ENCODE measurements around the gene ACOX2. TPM values are rescaled to one million over a fixed set of nuclear protein-coding genes. Genes with fewer than 3 reads are reported as not detected.

The ACOX2 gene
- total and polyA plus RNA-seq, 10 of the 15 experiments (the other 5 are each of a cell fraction or from before 2014, with no cell fraction given), result 0.72 TPM; not detected in 9

DNA sequence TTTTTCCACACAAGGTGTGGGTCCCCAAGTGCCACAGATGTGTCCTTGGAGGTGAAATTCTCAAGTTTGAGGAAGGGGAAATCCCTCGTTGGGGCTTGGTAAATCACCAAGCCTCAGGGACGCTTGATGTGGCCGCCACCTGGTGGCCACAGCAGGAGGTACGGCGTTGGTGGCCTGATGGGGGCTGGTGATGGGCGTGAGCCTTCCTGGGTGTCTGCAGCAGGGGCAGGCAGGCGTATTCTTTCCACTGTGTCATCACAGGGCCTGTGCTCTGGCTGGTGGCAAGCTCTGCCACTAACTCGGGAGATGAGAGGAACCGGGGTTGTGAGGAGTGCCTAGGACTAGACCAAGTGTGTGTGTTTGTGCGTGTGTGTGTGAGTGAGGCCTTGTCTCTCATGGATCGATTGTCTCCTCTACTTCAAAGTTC lies 4.2 kb downstream of the ACOX2 start:
- CTCF ChIA-PET, result interaction anchor here (0.6 to 4.5 kb wide), 13 partner anchors 9 to 356 kb away, joined by 3 to 34 read pairs (median 4); partner anchors contain the start of genes HTD2, KCTD6 and RPP14
- Histone ChIP-seq H2AFZ (ENCODE audit: control insufficient read depth, low read depth, low read length) (no peak overlapping the region), H3K27ac (ENCODE audit: control insufficient read depth, insufficient read depth) (no peak overlapping the region), H3K9ac (ENCODE audit: control insufficient read depth, insufficient read depth, low read length) (no peak overlapping the region), H3K27me3 (replicated peaks in 1 of 2; ENCODE audit: control insufficient read depth in 2 of 2, insufficient read depth in 2 of 2, low read length in 1 of 2) (no peaks in the 10 kb centered on the region; a peak in 1 of 4 replicates), H3K4me1 (ENCODE audit: control insufficient read depth, insufficient read depth, low read length) (no peaks in the 10 kb centered on the region), H3K36me3 (ENCODE audit: control insufficient read depth in 2 of 2, insufficient read depth in 2 of 2, low read length in 1 of 2) (no peaks in the 10 kb centered on the region), H4K20me1 (ENCODE audit: control insufficient read depth, insufficient read depth) (no peaks in the 10 kb centered on the region), H3K9me3 (replicated peaks; ENCODE audit: control insufficient read depth, insufficient read depth, low read length) (no peaks in the 10 kb centered on the region), H3K79me2 (ENCODE audit: control insufficient read depth, insufficient read depth, low read length) (no peaks in the 10 kb centered on the region), H3K4me2 (ENCODE audit: control insufficient read depth, insufficient read depth) (no peak overlapping the region), H3K4me3 (no peak overlapping the region)
- SMC1A ChIA-PET (ENCODE audit: uncharacterized antibody, unreplicated experiment), result interaction anchor here (1.0 to 4.0 kb wide), 4 partner anchors 10 to 226 kb away, joined by 3 to 20 read pairs (median 4); partner anchors contain the start of genes HTD2, KCTD6 and RPP14
- DNase-seq (ENCODE audit: low read depth, low spot score) (peak; percentile 11), ATAC-seq (peak; percentile 99), FAIRE-seq (peak; percentile 72)
- in situ Hi-C loops (cut with MboI), result loop anchor here (5.0 to 10.0 kb wide), 2 partner anchors 208 to 351 kb away; no protein-coding TSS in a partner anchor
- WGBS (ENCODE audit: insufficient coverage, insufficient replicate concordance, low lambda C conversion rate, missing lambda C conversion rate), result 18% methylated on average over 11 of the region's 11 CpGs
- RAD21 ChIA-PET (ENCODE audit: unreplicated experiment), result interaction anchor here (1.5 to 1.7 kb wide), 2 partner anchors 40 to 226 kb away, joined by 7 read pairs; partner anchors contain the start of genes HTD2 and RPP14
- intact Hi-C loops (cut with micrococcal nuclease; ENCODE audit: unreplicated experiment), result loop anchor here (1.0 to 5.0 kb wide), 6 partner anchors 41 to 346 kb away; partner anchors contain the start of genes KCTD6 and PDHB
- BruUV-seq (replicated peaks), result no TSS peak
- POLR2A ChIA-PET, result no interaction called here
- peak; percentile 22; the same call in 1 of the 2 replicates for TF ChIP-seq SPI1 (IDR thresholded peaks at IDR 0.05; ENCODE audit: borderline replicate concordance, insufficient read depth, low read depth, low read length)
- peak; percentile 31 for TF ChIP-seq SP1 (IDR thresholded peaks at IDR 0.05; ENCODE audit: low read depth, low read length)
- TF ChIP-seq RAD21 (IDR thresholded peaks at IDR 0.05; ENCODE audit: insufficient read depth, low read depth, low read length), result peak; percentile 96
- TF ChIP-seq, protein P1, sequence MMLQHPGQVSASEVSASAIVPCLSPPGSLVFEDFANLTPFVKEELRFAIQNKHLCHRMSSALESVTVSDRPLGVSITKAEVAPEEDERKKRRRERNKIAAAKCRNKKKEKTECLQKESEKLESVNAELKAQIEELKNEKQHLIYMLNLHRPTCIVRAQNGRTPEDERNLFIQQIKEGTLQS (IDR thresholded peaks at IDR 0.05; ENCODE audit: borderline replicate concordance, extremely low read depth, low read depth, low read length), result no peak
- no peak for TF ChIP-seq KLF5 (IDR thresholded peaks at IDR 0.05; ENCODE audit: partially characterized antibody)
- 0 out of 2 replicates have a peak, but pooled peaks have one; percentile 56 for TF ChIP-seq ZNF207 (IDR thresholded peaks at IDR 0.05; ENCODE audit: borderline replicate concordance)
- TF ChIP-seq MYB (IDR thresholded peaks at IDR 0.05; ENCODE audit: borderline replicate concordance, low read depth, low read length), result no peak
- no peak for TF ChIP-seq NFYB (IDR thresholded peaks at IDR 0.05; ENCODE audit: insufficient read depth, low read depth, low read length)
- TF ChIP-seq, protein P2, sequence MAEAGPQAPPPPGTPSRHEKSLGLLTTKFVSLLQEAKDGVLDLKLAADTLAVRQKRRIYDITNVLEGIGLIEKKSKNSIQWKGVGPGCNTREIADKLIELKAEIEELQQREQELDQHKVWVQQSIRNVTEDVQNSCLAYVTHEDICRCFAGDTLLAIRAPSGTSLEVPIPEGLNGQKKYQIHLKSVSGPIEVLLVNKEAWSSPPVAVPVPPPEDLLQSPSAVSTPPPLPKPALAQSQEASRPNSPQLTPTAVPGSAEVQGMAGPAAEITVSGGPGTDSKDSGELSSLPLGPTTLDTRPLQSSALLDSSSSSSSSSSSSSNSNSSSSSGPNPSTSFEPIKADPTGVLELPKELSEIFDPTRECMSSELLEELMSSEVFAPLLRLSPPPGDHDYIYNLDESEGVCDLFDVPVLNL (IDR thresholded peaks at IDR 0.05; ENCODE audit: low read depth, low read length), result no peak
- TF ChIP-seq CBFB (IDR thresholded peaks at IDR 0.05; ENCODE audit: low read depth), result peak; percentile 50; the same call in 1 of the 2 replicates
- 0 out of 2 replicates have a peak, but pooled peaks have one; percentile 58 for TF ChIP-seq IRF4 (IDR thresholded peaks at IDR 0.05; ENCODE audit: low read depth, low read length)
- no peak for TF ChIP-seq EGR1 (IDR thresholded peaks at IDR 0.05; ENCODE audit: borderline replicate concordance in 1 of 2, low read depth in 2 of 2, low read length in 2 of 2)
- TF ChIP-seq RB1 (IDR thresholded peaks at IDR 0.05; ENCODE audit: borderline replicate concordance), result peak; percentile 62; the same call in 1 of the 2 replicates
- peak; percentile 86 for TF ChIP-seq YY1 (IDR thresholded peaks at IDR 0.05; ENCODE audit: low read depth, low read length)
- TF ChIP-seq RELA (IDR thresholded peaks at IDR 0.05; ENCODE audit: borderline replicate concordance, partially characterized antibody), result peak; percentile 71
- TF ChIP-seq, protein P3, sequence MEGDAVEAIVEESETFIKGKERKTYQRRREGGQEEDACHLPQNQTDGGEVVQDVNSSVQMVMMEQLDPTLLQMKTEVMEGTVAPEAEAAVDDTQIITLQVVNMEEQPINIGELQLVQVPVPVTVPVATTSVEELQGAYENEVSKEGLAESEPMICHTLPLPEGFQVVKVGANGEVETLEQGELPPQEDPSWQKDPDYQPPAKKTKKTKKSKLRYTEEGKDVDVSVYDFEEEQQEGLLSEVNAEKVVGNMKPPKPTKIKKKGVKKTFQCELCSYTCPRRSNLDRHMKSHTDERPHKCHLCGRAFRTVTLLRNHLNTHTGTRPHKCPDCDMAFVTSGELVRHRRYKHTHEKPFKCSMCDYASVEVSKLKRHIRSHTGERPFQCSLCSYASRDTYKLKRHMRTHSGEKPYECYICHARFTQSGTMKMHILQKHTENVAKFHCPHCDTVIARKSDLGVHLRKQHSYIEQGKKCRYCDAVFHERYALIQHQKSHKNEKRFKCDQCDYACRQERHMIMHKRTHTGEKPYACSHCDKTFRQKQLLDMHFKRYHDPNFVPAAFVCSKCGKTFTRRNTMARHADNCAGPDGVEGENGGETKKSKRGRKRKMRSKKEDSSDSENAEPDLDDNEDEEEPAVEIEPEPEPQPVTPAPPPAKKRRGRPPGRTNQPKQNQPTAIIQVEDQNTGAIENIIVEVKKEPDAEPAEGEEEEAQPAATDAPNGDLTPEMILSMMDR (IDR thresholded peaks at IDR 0.05 in 2 of 3, conservative IDR thresholded peaks at IDR 0.05 in 1 of 3; ENCODE audit: control insufficient read depth in 2 of 3, extremely low read depth in 1 of 3, insufficient read depth in 1 of 3, low read depth in 3 of 3, low read length in 3 of 3), result peak; percentile 94 to 96 (median 94)
